Natural killer cell (primary cell): ENCODE data around the gene GLCCI1. TPM values are rescaled to one million over a fixed set of nuclear protein-coding genes. Genes with fewer than 3 reads are reported as not detected.
A peak's percentile ranks its signal among the peaks of the same experiment; 100 is the strongest.

Experiments used
- ATAC-seq, 3 donors: fragments of 150-1000 bp in 2 of 3; fragments of 200-7000 bp in 1 of 3; cut with Tn5 transposase; 1 replicate in 1 of 3; 2 replicates in 2 of 3; pipeline ENCODE4 v1.10.0; 2021; ENCODE audit warnings: mild to moderate bottlenecking in 2 of 3, moderate library complexity in 2 of 3
- DNase-seq, 2 donors: peaks; one replicate each; pipeline versions ENCODE4 v3.0.0 to v3.0.0-alpha.2; 2013 to 2021; ENCODE audit warnings: mixed read lengths in 1 of 2
- H3K27ac ChIP-seq: one replicate; pipeline ENCODE4 v1.5.1; 2013; ENCODE audit warnings: mild to moderate bottlenecking, low read length
- H3K27me3 ChIP-seq: one replicate; pipeline ENCODE4 v1.6.1; 2013; ENCODE audit warnings: low read length; ENCODE audit not compliant: control insufficient read depth, insufficient read depth
- H3K36me3 ChIP-seq: one replicate; pipeline ENCODE4 v1.6.1; 2013; ENCODE audit warnings: low read length; ENCODE audit not compliant: control insufficient read depth, insufficient read depth
- H3K4me1 ChIP-seq: one replicate; pipeline ENCODE4 v1.6.1; 2013; ENCODE audit warnings: low read length; ENCODE audit not compliant: control insufficient read depth, insufficient read depth
- H3K4me3 ChIP-seq: one replicate; pipeline ENCODE4 v1.5.1; 2013; ENCODE audit warnings: low read length
- H3K9me3 ChIP-seq: one replicate; pipeline ENCODE4 v1.6.1; 2013; ENCODE audit warnings: low read length; ENCODE audit not compliant: control insufficient read depth, insufficient read depth
- H3K27ac Mint-ChIP-seq, 2 donors: one replicate each; pipeline ENCODE4 v1.8.0; 2022; ENCODE audit warnings: mild to moderate bottlenecking in 2 of 2, mixed read lengths in 2 of 2, moderate library complexity in 1 of 2
- H3K27me3 Mint-ChIP-seq, 2 donors: one replicate each; pipeline ENCODE4 v1.8.0; 2022; ENCODE audit warnings: low read depth in 2 of 2, mixed read lengths in 2 of 2
- H3K36me3 Mint-ChIP-seq: one replicate; pipeline ENCODE4 v1.8.0; 2022; ENCODE audit warnings: mixed read lengths
- H3K4me1 Mint-ChIP-seq, 2 donors: one replicate each; pipeline ENCODE4 v1.8.0; 2022; ENCODE audit warnings: mixed read lengths in 2 of 2
- H3K4me3 Mint-ChIP-seq: one replicate; pipeline ENCODE4 v1.8.0; 2022; ENCODE audit warnings: mild to moderate bottlenecking, moderate library complexity, mixed read lengths
- H3K9me3 Mint-ChIP-seq, 2 donors: one replicate each; pipeline ENCODE4 v1.8.0; 2022; ENCODE audit warnings: mixed read lengths in 2 of 2
- CTCF ChIP-seq: fragments of 200-600 bp; IDR thresholded peaks from one replicate; pipeline ENCODE4 v1.8.0; 2022; ENCODE audit warnings: antibody characterized with exemption
- WGBS: methylation state at CpG from one replicate; pipeline ENCODE4 v1.1.7; 2013; ENCODE audit warnings: missing lambda C conversion rate; ENCODE audit not compliant: insufficient coverage; 5-methylcytosine and 5-hydroxymethylcytosine counted together
- intact Hi-C: fragments of 100-400 bp; cut with micrococcal nuclease; formaldehyde crosslinking; loops from one replicate; pipeline ENCODE4 v1.14.2; 2022
- total RNA-seq, 4 donors: library from RNA; stranded (reverse); fragments of 120-200 nt in 1 of 4; gene quantifications; one replicate each; pipeline versions ENCODE4 v1.2.3 to v1.2.4, GENCODE V29; 2013 to 2022

GLCCI1 gene
- total RNA-seq, 3 donors from 2014 or later (not counting 1 experiment from before 2014, with no cell fraction given) = 70.5 to 132 (median 79.6) TPM

GRCh38 chr7:8003077-8003476 lies 34.5 kb downstream of the GLCCI1 start:
- H3K27me3 Mint-ChIP-seq = no peaks in the 10 kb centered on the region
- Histone ChIP-seq H3K9me3 (peaks cover 3% of the 10 kb centered on the region), H3K36me3 (peaks cover 38% of the 10 kb centered on the region), H3K27ac (no peak overlapping the region), H3K27me3 (no peaks in the 10 kb centered on the region), H3K4me3 (no peak overlapping the region), H3K4me1 (peaks cover 3% of the 10 kb centered on the region)
- WGBS = 63% methylated on average over 2 of the region's 3 CpGs
- no peak overlapping the region for H3K4me3 Mint-ChIP-seq
- DNase-seq = no peak
- H3K27ac Mint-ChIP-seq = peak overlapping the region; percentile 29 to 50
- intact Hi-C loops = no loop called here
- H3K9me3 Mint-ChIP-seq = peaks cover 2% of the 10 kb centered on the region in 2 donors
- H3K36me3 Mint-ChIP-seq = peaks cover 19% of the 10 kb centered on the region
- ATAC-seq = no peak
- H3K4me1 Mint-ChIP-seq = peaks cover 17 to 34% of the 10 kb centered on the region in 2 donors
- no peak for TF ChIP-seq CTCF

- H3K9me3 Mint-ChIP-seq = peaks cover 2% of the 10 kb centered on the region in 2 donors
- Histone ChIP-seq H3K9me3 (no peaks in the 10 kb centered on the region), H3K4me1 (no peaks in the 10 kb centered on the region), H3K4me3 (no peak overlapping the region), H3K36me3 (peaks cover 51% of the 10 kb centered on the region), H3K27ac (no peak overlapping the region), H3K27me3 (no peaks in the 10 kb centered on the region)
- no peak for ATAC-seq
- no peaks in the 10 kb centered on the region for H3K27me3 Mint-ChIP-seq
- H3K4me3 Mint-ChIP-seq = no peak overlapping the region
- peaks cover 12 to 34% of the 10 kb centered on the region in 2 donors for H3K4me1 Mint-ChIP-seq
- DNase-seq = no peak
- no CpG with 5 or more reads among the region's 1 CpG for WGBS
- peaks cover 19% of the 10 kb centered on the region for H3K36me3 Mint-ChIP-seq
- H3K27ac Mint-ChIP-seq = no peak overlapping the region
- intact Hi-C loops = no loop called here
- TF ChIP-seq CTCF = no peak
Observed at GRCh38 chr7:8005279-8005678, 36.7 kb downstream of the GLCCI1 start.

DNA sequence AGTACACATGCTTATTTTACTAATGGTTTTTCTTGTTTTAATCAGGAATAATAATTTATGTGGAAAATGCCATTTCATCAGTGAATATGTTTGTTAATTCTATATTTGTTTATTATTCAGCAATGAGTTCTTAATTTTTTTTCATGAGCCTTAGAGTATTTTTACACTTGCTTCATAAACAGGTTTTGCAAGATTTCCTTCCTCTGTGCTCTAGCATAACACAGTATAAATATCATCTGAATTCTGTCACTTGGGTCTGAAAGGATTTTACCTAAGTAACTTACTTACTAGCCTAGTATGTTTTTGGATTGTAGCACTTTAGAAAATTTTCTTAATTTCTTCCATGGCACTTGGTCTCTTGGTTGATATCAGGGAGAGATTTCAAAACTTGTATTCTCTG lies 45.8 kb downstream of the GLCCI1 start:
- H3K27ac ChIP-seq = peak overlapping the region; percentile 78
- Mint-ChIP-seq H3K27me3 (no peaks in the 10 kb centered on the region), H3K4me1 (peaks cover 47 to 56% of the 10 kb centered on the region in 2 donors), H3K27ac (peak overlapping the region; percentile 87 to 93), H3K36me3 (no peaks in the 10 kb centered on the region), H3K9me3 (no peaks in the 10 kb centered on the region), H3K4me3 (peak overlapping the region; percentile 82)
- peak; percentile 25 to 53 (median 38) for ATAC-seq
- H3K9me3 ChIP-seq = no peaks in the 10 kb centered on the region
- peaks cover 11% of the 10 kb centered on the region for H3K4me1 ChIP-seq
- intact Hi-C loops = loop anchor here (2.0 kb wide), 2 partner anchors 44 to 114 kb away; no protein-coding TSS in a partner anchor
- no peaks in the 10 kb centered on the region for H3K27me3 ChIP-seq
- H3K36me3 ChIP-seq = peaks cover 5% of the 10 kb centered on the region
- H3K4me3 ChIP-seq = no peak overlapping the region
- DNase-seq = no peak
- no peak for TF ChIP-seq CTCF

DNA sequence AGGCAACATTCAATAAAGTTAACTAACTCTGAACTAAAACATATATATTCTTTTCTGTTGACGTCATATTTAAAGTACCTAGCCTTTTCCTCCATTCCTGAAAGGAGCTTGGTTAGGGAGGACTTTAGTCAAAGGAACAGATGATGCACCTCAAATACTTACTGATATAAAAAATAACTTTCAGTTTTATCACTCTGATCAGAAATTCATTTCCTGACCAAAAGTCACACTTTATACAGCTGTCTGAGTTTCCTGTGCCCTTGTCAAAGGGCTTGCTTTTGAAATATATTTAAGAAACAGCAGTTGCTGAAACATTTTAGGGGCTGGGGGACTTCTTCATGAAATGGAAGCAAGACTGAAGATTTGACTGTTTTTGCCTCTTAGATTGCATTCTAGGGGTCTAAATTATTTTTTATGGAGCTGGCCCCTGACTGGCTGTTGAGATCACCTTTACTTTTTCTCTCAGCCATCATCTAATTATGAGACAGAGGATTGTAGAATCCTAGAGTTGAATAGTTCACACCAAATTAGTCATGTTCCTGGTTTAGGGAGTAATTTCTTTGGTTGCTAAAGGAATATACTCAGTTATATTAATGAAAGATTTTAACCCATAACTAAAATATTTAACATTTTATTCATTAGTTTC lies 46.6 kb downstream of the GLCCI1 start:
- peak; percentile 84 to 90 (median 86) for ATAC-seq

More for the DNA sequence above, 46.6 kb downstream of the GLCCI1 start:
- no peaks in the 10 kb centered on the region for H3K9me3 ChIP-seq
- Mint-ChIP-seq H3K4me3 (peak overlapping the region; percentile 87), H3K27ac (peak overlapping the region; percentile 87 to 93), H3K4me1 (peaks cover 50 to 61% of the 10 kb centered on the region in 2 donors), H3K36me3 (no peaks in the 10 kb centered on the region), H3K27me3 (no peaks in the 10 kb centered on the region), H3K9me3 (no peaks in the 10 kb centered on the region)
- H3K27me3 ChIP-seq = no peaks in the 10 kb centered on the region
- H3K4me3 ChIP-seq = peak overlapping the region; percentile 18
- intact Hi-C loops = loop anchor here (2.0 kb wide), 2 partner anchors 44 to 114 kb away; no protein-coding TSS in a partner anchor
- H3K4me1 ChIP-seq = peaks cover 11% of the 10 kb centered on the region
- peak overlapping the region; percentile 78 for H3K27ac ChIP-seq
- DNase-seq = peak in 1 of 2 donors; percentile 63
- peaks cover 10% of the 10 kb centered on the region for H3K36me3 ChIP-seq
- TF ChIP-seq CTCF = no peak
- WGBS = no CpG with 5 or more reads among the region's 1 CpG
